Sigmoid colon (tissue), 7 donors: ENCODE data around the gene EWSR1. TPM values are rescaled to one million over a fixed set of nuclear protein-coding genes. Genes with fewer than 3 reads are reported as not detected.

ENCODE experiments used
- DNase-seq: peaks from one replicate; pipeline ENCODE4 v3.0.0-alpha.2; 2019
- H3K27ac ChIP-seq, 4 donors: fragments of 200-600 bp; sonication (generic); one replicate each; pipeline ENCODE4 v1.5.1; 2016 to 2019; ENCODE audit warnings: mild to moderate bottlenecking in 1 of 4
- H3K27me3 ChIP-seq, 3 donors: fragments of 200-600 bp; sonication (generic); one replicate each; pipeline ENCODE4 v1.5.1; 2019; ENCODE audit warnings: mild to moderate bottlenecking in 1 of 3
- H3K36me3 ChIP-seq, 4 donors: fragments of 200-600 bp; sonication (generic); one replicate each; pipeline ENCODE4 v1.5.1; 2016 to 2019
- H3K4me1 ChIP-seq, 4 donors: fragments of 200-600 bp; sonication (generic); one replicate each; pipeline ENCODE4 v1.5.1; 2017 to 2019
- H3K4me3 ChIP-seq, 4 donors: fragments of 200-600 bp; sonication (generic); one replicate each; pipeline ENCODE4 v1.5.1; 2017 to 2019; ENCODE audit warnings: mild to moderate bottlenecking in 2 of 4, moderate library complexity in 1 of 4
- H3K9me3 ChIP-seq, 4 donors: fragments of 200-600 bp in 3 of 4; sonication (generic) in 3 of 4; one replicate each; pipeline versions ENCODE4 v1.5.1 to v1.6.1; 2013 to 2019
- EP300 ChIP-seq, 4 donors: sonication (generic); formaldehyde crosslinking; IDR thresholded peaks; one replicate each; pipeline ENCODE4 v1.6.1; 2017; ENCODE audit warnings: antibody characterized with exemption in 4 of 4
- POLR2A ChIP-seq, 2 donors: fragments of 450-650 bp; IDR thresholded peaks; one replicate each; pipeline ENCODE4 v1.6.1; 2016; ENCODE audit warnings: antibody characterized with exemption in 2 of 2, mild to moderate bottlenecking in 2 of 2, moderate library complexity in 2 of 2
- POLR2AphosphoS5 ChIP-seq, 4 donors: sonication (generic); formaldehyde crosslinking; IDR thresholded peaks; one replicate each; pipeline ENCODE4 v1.6.1; 2017; ENCODE audit warnings: antibody characterized with exemption in 4 of 4
- WGBS, 2 donors: extraction: QIAGEN DNeasy Blood & Tissue Kit; methylation state at CpG; one replicate each; pipeline ENCODE4 v1.1.7; 2013; 5-methylcytosine and 5-hydroxymethylcytosine counted together
- intact Hi-C: fragments of 100-400 bp; cut with DNase I; formaldehyde crosslinking; loops from one replicate; pipeline ENCODE4 v1.15.1; 2023
- polyA plus RNA-seq, 3 donors: library from polyadenylated mRNA; stranded (reverse); fragments of 200-250 nt; gene quantifications; one replicate each; pipeline ENCODE4 v1.2.3, GENCODE V29; 2013
- total RNA-seq, 4 donors: library from RNA; depleted of rRNA; stranded (reverse); fragments of >200 nt; gene quantifications; one replicate each; pipeline ENCODE4 v1.1.0, GENCODE V29; 2016
- TF ChIP-seq, protein P1 (sequence below), 4 experiments: fragments of 450-650 bp in 3 of 4; fragments of 200-600 bp in 1 of 4; IDR thresholded peaks; one replicate each; pipeline ENCODE4 v1.5.1; 2016 to 2019; ENCODE audit warnings: antibody characterized with exemption in 4 of 4, mild to moderate bottlenecking in 3 of 4, moderate library complexity in 2 of 4
- donor health status: healthy with polysubstance abuse.
- donor health status: Bipolar disorder and iron deficiency.
- donor health status: healthy.

The EWSR1 gene
- total and polyA plus RNA-seq, 7 donors: 81.4 to 233 (median 174) TPM

- Histone ChIP-seq H3K4me1 (no peaks in the 10 kb centered on the region), H3K27me3 (no peaks in the 10 kb centered on the region), H3K27ac (no peak overlapping the region), H3K9me3 (no peaks in the 10 kb centered on the region), H3K36me3 (peaks cover 0 to 9% (median 0%) of the 10 kb centered on the region in 4 donors), H3K4me3 (no peak overlapping the region)
- no peak for DNase-seq
- WGBS, 2 donors: 92 to 95% methylated on average over 8 of the region's 8 CpGs
- TF ChIP-seq, protein P1, sequence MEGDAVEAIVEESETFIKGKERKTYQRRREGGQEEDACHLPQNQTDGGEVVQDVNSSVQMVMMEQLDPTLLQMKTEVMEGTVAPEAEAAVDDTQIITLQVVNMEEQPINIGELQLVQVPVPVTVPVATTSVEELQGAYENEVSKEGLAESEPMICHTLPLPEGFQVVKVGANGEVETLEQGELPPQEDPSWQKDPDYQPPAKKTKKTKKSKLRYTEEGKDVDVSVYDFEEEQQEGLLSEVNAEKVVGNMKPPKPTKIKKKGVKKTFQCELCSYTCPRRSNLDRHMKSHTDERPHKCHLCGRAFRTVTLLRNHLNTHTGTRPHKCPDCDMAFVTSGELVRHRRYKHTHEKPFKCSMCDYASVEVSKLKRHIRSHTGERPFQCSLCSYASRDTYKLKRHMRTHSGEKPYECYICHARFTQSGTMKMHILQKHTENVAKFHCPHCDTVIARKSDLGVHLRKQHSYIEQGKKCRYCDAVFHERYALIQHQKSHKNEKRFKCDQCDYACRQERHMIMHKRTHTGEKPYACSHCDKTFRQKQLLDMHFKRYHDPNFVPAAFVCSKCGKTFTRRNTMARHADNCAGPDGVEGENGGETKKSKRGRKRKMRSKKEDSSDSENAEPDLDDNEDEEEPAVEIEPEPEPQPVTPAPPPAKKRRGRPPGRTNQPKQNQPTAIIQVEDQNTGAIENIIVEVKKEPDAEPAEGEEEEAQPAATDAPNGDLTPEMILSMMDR (IDR thresholded peaks at IDR 0.05): no peak
- TF ChIP-seq EP300 (IDR thresholded peaks at IDR 0.05) (no peak), POLR2A (IDR thresholded peaks at IDR 0.05) (no peak), POLR2AphosphoS5 (IDR thresholded peaks at IDR 0.05) (no peak)
- intact Hi-C loops: no loop called here
Measured at GRCh38 chr22:29256606-29257325, 11.3 kb upstream of the EWSR1 start.

DNA sequence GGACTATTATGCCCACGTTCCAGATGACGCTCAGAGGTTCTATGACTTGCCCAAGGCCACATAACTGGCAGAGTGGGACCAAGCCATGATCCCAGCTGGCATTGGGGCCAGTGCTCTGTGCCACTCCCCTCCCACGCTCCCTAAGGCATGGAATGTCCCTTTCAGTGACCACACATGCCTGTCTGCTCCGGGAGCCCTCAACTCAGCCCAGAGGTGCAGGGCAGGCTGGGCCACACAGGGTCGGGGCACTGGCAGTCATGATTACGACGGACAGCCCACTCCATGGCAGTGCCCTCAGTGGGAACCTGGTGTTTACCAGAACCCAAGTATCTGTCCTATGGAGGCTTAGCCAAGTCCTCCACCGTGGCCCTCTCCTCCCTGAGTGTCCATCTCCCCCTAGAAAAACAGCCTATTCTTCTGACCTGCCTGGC, 10.3 kb upstream of the EWSR1 start:
- no peak overlapping the region for H3K27ac ChIP-seq
- no peaks in the 10 kb centered on the region for H3K9me3 ChIP-seq
- H3K4me3 ChIP-seq: no peak overlapping the region
- TF ChIP-seq POLR2A (IDR thresholded peaks at IDR 0.05): no peak
- TF ChIP-seq, protein P1 (IDR thresholded peaks at IDR 0.05): no peak
- TF ChIP-seq POLR2AphosphoS5 (IDR thresholded peaks at IDR 0.05): no peak
- no peak for TF ChIP-seq EP300 (IDR thresholded peaks at IDR 0.05)
- intact Hi-C loops: no loop called here
- peaks cover 0 to 14% (median 0%) of the 10 kb centered on the region in 4 donors for H3K36me3 ChIP-seq
- 79 to 90% methylated on average over 8 of the region's 8 CpGs for WGBS, 2 donors
- no peak for DNase-seq
- no peaks in the 10 kb centered on the region for H3K4me1 ChIP-seq
- no peaks in the 10 kb centered on the region for H3K27me3 ChIP-seq

DNA sequence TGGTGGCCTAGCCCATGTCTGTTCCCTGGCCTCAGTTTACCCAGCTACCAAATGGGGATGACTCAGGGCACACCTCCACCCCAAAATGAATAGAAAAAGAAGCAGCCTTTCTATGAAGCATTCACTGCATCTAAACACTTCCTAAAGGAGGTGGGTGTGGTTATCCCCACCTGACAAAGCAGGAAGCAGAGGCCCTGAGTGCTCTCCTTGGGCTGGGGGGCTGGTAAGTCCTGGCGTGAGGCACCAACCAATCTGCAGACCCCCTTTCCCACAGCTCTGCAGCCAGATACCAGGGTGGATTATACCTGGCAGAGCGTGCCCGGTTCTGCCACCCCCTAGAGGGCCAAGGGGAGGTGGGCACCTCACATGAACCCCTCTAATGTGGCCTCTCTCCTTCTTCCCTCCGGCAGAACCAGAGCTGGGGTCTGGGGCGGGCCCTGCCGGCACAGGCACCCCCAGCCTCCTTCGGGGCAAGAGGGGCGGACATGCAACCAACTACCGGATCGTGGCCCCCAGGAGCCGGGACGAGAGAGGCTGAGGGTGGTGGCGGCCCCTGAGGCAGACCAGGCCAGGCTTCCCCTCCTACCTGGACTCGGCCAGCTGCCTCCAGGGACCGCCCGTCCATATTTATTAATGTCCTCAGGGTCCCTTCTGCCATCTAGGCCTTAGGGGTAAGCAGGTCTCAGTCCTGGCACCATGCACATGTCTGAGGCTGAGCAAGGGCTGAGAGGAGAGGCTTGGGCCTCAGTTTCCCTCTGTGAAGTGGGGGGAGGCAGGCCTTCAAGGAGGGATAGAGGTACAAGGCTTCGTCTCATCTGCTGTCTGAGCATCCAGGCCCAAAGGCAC, 9.4 kb upstream of the EWSR1 start:
- H3K9me3 ChIP-seq: no peaks in the 10 kb centered on the region
- DNase-seq: no peak
- H3K4me3 ChIP-seq: no peak overlapping the region
- H3K27me3 ChIP-seq: no peaks in the 10 kb centered on the region
- H3K4me1 ChIP-seq: no peaks in the 10 kb centered on the region
- TF ChIP-seq POLR2A (IDR thresholded peaks at IDR 0.05) (no peak), POLR2AphosphoS5 (IDR thresholded peaks at IDR 0.05) (no peak), EP300 (IDR thresholded peaks at IDR 0.05) (no peak)
- TF ChIP-seq, protein P1 (IDR thresholded peaks at IDR 0.05): no peak
- H3K27ac ChIP-seq: no peak overlapping the region
- WGBS, 2 donors: 91 to 93% methylated on average over 17 of the region's 17 CpGs
- intact Hi-C loops: no loop called here
- H3K36me3 ChIP-seq: peaks cover 0 to 18% (median 0%) of the 10 kb centered on the region in 4 donors

GRCh38 chr22:29259253-29259899, 8.7 kb upstream of the EWSR1 start:
- Histone ChIP-seq H3K27ac (no peak overlapping the region), H3K27me3 (no peaks in the 10 kb centered on the region), H3K36me3 (peaks cover 0 to 26% (median 3%) of the 10 kb centered on the region in 4 donors), H3K4me1 (no peaks in the 10 kb centered on the region), H3K9me3 (no peaks in the 10 kb centered on the region), H3K4me3 (no peak overlapping the region)
- intact Hi-C loops: no loop called here
- 78 to 82% methylated on average over 11 of the region's 11 CpGs for WGBS, 2 donors
- no peak for DNase-seq
- TF ChIP-seq, protein P1 (IDR thresholded peaks at IDR 0.05): no peak
- TF ChIP-seq EP300 (IDR thresholded peaks at IDR 0.05) (no peak), POLR2A (IDR thresholded peaks at IDR 0.05) (no peak), POLR2AphosphoS5 (IDR thresholded peaks at IDR 0.05) (no peak)
